Measurements from ENCODE around the gene GADD45GIP1.

- TF ChIP-seq CTCF (conservative IDR thresholded peaks at IDR 0.05 in 1 of 2, IDR thresholded peaks at IDR 0.05 in 1 of 2; ENCODE audit: low read depth in 1 of 2, low read length in 2 of 2) (no peak), EZH2 (IDR thresholded peaks at IDR 0.05; ENCODE audit: low read length, missing control alignments) (no peak)
Measured at GRCh38 chr19:12979974-12980373, 23.0 kb upstream of the GADD45GIP1 start.
